Endothelial cell of umbilical vein (primary cell): Measurements from ENCODE around the gene PPP5C. TPM values are rescaled to one million over a fixed set of nuclear protein-coding genes. Genes with fewer than 3 reads are reported as not detected.

Experiments
- BruUV-seq: library from RNA; stranded (reverse); fragments of 400-500 nt; replicated peaks from 2 replicates; lab custom pipeline; 2021; lab: Mats Ljungman, UMichigan
- CTCF ChIA-PET: fragments of 300-600, 350-600 bp; sonication (Branson Sonifier 250); formaldehyde crosslinking; loops from one replicate; lab custom pipeline; 2021; ENCODE audit warnings: antibody characterized with exemption, inconsistent platforms; lab: Charles Lee
- POLR2A ChIA-PET: fragments of 300-600, 350-600 bp; sonication (Branson Sonifier 250); formaldehyde crosslinking; loops from one replicate; lab custom pipeline; 2021; ENCODE audit warnings: antibody characterized with exemption, inconsistent platforms; lab: Charles Lee
- DNase-seq: peaks from one replicate; pipeline ENCODE4 v3.0.0-alpha.2; 2011; ENCODE audit warnings: low read depth, low spot score
- FAIRE-seq: peaks from 2 replicates; lab custom pipeline; 2011; peaks lifted over from hg19 to GRCh38; lab: Jason Lieb, UNC
- H2AFZ ChIP-seq: 2 replicates; pipeline ENCODE4 v1.6.0; 2012; ENCODE audit warnings: low read depth, low read length, control low read depth, inconsistent platforms
- H3K27ac ChIP-seq: 2 replicates; pipeline ENCODE4 v1.5.1; 2011; ENCODE audit warnings: low read depth, mild to moderate bottlenecking, control low read depth, low read length, moderate library complexity; ENCODE audit not compliant: insufficient read depth
- H3K27me3 ChIP-seq, 2 experiments: 2 replicates each; pipeline versions ENCODE4 v1.6.0 to v1.6.1; 2011; ENCODE audit warnings: low read length in 2 of 2, mixed read lengths in 1 of 2; ENCODE audit not compliant: control insufficient read depth in 2 of 2, insufficient read depth in 2 of 2
- H3K36me3 ChIP-seq, 2 experiments: 2 replicates in 1 of 2; 3 replicates in 1 of 2; pipeline ENCODE4 v1.5.1; 2011; ENCODE audit warnings: low read length in 2 of 2, mild to moderate bottlenecking in 1 of 2, moderate library complexity in 1 of 2; ENCODE audit not compliant: control insufficient read depth in 2 of 2, insufficient read depth in 2 of 2; ENCODE audit errors: extremely low read depth in 1 of 2
- H3K4me1 ChIP-seq: 3 replicates; pipeline ENCODE4 v1.5.1; 2011; ENCODE audit warnings: mild to moderate bottlenecking, low read length; ENCODE audit not compliant: control insufficient read depth, insufficient read depth; ENCODE audit errors: extremely low read depth
- H3K4me2 ChIP-seq: 2 replicates; pipeline ENCODE4 v1.6.1; 2011; ENCODE audit warnings: low read length, control low read depth, mixed read lengths; ENCODE audit not compliant: insufficient read depth
- H3K4me3 ChIP-seq, 3 experiments: fragments of 200-600 bp in 1 of 3; sonication (generic), shearing (Covaris generic) in 1 of 3; replicated peaks in 1 of 3; 2 replicates each; pipeline ENCODE4 v1.5.1; 2011 to 2016; ENCODE audit warnings: control low read depth in 3 of 3, low read length in 3 of 3, mild to moderate bottlenecking in 2 of 3, inconsistent platforms in 1 of 3, low read depth in 1 of 3, moderate library complexity in 1 of 3; ENCODE audit not compliant: insufficient read depth in 1 of 3
- H3K79me2 ChIP-seq: 2 replicates; pipeline ENCODE4 v1.6.0; 2012; ENCODE audit warnings: low read length, inconsistent platforms; ENCODE audit not compliant: control insufficient read depth, insufficient read depth
- H3K9ac ChIP-seq: replicated peaks from 2 replicates; pipeline ENCODE3; 2011; ENCODE audit warnings: low read length, control low read depth; ENCODE audit not compliant: insufficient read depth; ENCODE audit errors: extremely low read depth
- H3K9me1 ChIP-seq: replicated peaks from 3 replicates; pipeline ENCODE4 v1.6.0; 2011; ENCODE audit warnings: mild to moderate bottlenecking, low read length; ENCODE audit not compliant: control insufficient read depth, insufficient read depth; ENCODE audit errors: extremely low read depth
- H3K9me3 ChIP-seq: replicated peaks from 2 replicates; pipeline ENCODE4 v1.5.1; 2012; ENCODE audit warnings: low read length, inconsistent platforms; ENCODE audit not compliant: control insufficient read depth, insufficient read depth
- H4K20me1 ChIP-seq: replicated peaks from 2 replicates; pipeline ENCODE3; 2011; ENCODE audit warnings: mild to moderate bottlenecking, low read length; ENCODE audit not compliant: control insufficient read depth, insufficient read depth; ENCODE audit errors: extremely low read depth
- EZH2 ChIP-seq: IDR thresholded peaks from 2 replicates; pipeline ENCODE4 v1.6.1; 2012; ENCODE audit warnings: borderline replicate concordance, low read depth, mild to moderate bottlenecking, moderate library complexity, low read length, inconsistent platforms; ENCODE audit not compliant: severe bottlenecking
- GATA2 ChIP-seq: IDR thresholded peaks from 2 replicates; pipeline ENCODE4 v1.7.0; 2011; ENCODE audit warnings: low read depth, mild to moderate bottlenecking, moderate library complexity, mixed read lengths, low read length; ENCODE audit not compliant: insufficient read length, insufficient read depth
- JUN ChIP-seq: IDR thresholded peaks from 2 replicates; pipeline ENCODE4 v1.6.1; 2011; ENCODE audit warnings: borderline replicate concordance, low read depth; ENCODE audit not compliant: insufficient read length, insufficient read depth
- MAX ChIP-seq: IDR thresholded peaks from 2 replicates; pipeline ENCODE4 v1.6.1; 2011; ENCODE audit not compliant: insufficient read depth, insufficient read length
- MYC ChIP-seq: IDR thresholded peaks from one replicate; pipeline ENCODE4 v1.6.1; 2011; ENCODE audit warnings: mild to moderate bottlenecking, low read depth, low read length
- POLR2AphosphoS5 ChIP-seq: IDR thresholded peaks from 2 replicates; pipeline ENCODE4 v1.6.1; 2012; ENCODE audit warnings: low read depth, mild to moderate bottlenecking, control low read depth, low read length, moderate library complexity; ENCODE audit not compliant: insufficient read depth
- dilution Hi-C: fragments of 300-500 bp; cut with MboI; formaldehyde crosslinking; loops from one replicate; pipeline ENCODE4 v1.15.0; 2019; ENCODE audit warnings: low sequenced_read_pairs; ENCODE audit not compliant: extremely low pct_ligation_motif_present
- intact Hi-C: fragments of 100-400 bp; cut with micrococcal nuclease; formaldehyde crosslinking; loops from one replicate; pipeline ENCODE4 v1.10.0; 2022
- polyA plus RNA-seq, 4 experiments: library from polyadenylated mRNA; depleted of rRNA in 3 of 4; stranded (reverse) in 3 of 4; unstranded in 1 of 4; fragments of >200 nt; gene quantifications; 2 replicates each; pipeline versions ENCODE4 v1.2.1 to v1.2.3, GENCODE V29; 2011 to 2012; ENCODE audit warnings: missing spikeins in 1 of 4
- total RNA-seq: library from RNA; stranded (reverse); gene quantifications from 2 replicates; pipeline ENCODE4 v1.2.3, GENCODE V29; 2021

The PPP5C gene
- total and polyA plus RNA-seq, 2 donors (not counting 3 experiments of a cell fraction or from before 2014, with no cell fraction given): 114 to 172 TPM

GRCh38 chr19:46411925-46412649 lies 65.2 kb downstream of the PPP5C start:
- H3K9me3 ChIP-seq: no peaks in the 10 kb centered on the region
- H3K4me2 ChIP-seq: no peak overlapping the region
- FAIRE-seq: no peak
- H3K4me3 ChIP-seq: no peak overlapping the region
- no peak overlapping the region for H3K27ac ChIP-seq
- BruUV-seq: no TSS peak
- intact Hi-C loops (no loop called here), dilution Hi-C loops (no loop called here)
- ChIA-PET CTCF (interaction anchor here (0.9 kb wide), 1 partner anchor 10 kb away, joined by 3 read pairs; no protein-coding TSS in a partner anchor), POLR2A (no interaction called here)
- H3K9me1 ChIP-seq: no peaks in the 10 kb centered on the region
- no peaks in the 10 kb centered on the region for H3K79me2 ChIP-seq
- H2AFZ ChIP-seq: no peak overlapping the region
- H3K4me1 ChIP-seq: no peaks in the 10 kb centered on the region
- H3K36me3 ChIP-seq: no peaks in the 10 kb centered on the region
- H3K27me3 ChIP-seq: peaks cover 23 to 45% of the 10 kb centered on the region in 2 experiments
- no peak for DNase-seq
- no peak for TF ChIP-seq JUN
- peak; percentile 76 for TF ChIP-seq EZH2
- H4K20me1 ChIP-seq: no peaks in the 10 kb centered on the region
- no peak overlapping the region for H3K9ac ChIP-seq

GRCh38 chr19:46412650-46413261 lies 65.9 kb downstream of the PPP5C start:
- Histone ChIP-seq H3K9ac (no peak overlapping the region), H3K9me3 (no peaks in the 10 kb centered on the region), H3K4me2 (peak overlapping the region; percentile 28), H3K27me3 (peaks cover 21 to 41% of the 10 kb centered on the region in 2 experiments), H2AFZ (no peak overlapping the region), H4K20me1 (no peaks in the 10 kb centered on the region), H3K36me3 (no peaks in the 10 kb centered on the region), H3K9me1 (no peaks in the 10 kb centered on the region), H3K79me2 (no peaks in the 10 kb centered on the region), H3K4me3 (peak overlapping the region in 1 of 3 experiments; percentile 2), H3K27ac (no peak overlapping the region), H3K4me1 (no peaks in the 10 kb centered on the region)
- DNase-seq (no peak), FAIRE-seq (no peak)
- POLR2A ChIA-PET: no interaction called here
- no peak for TF ChIP-seq POLR2AphosphoS5
- TF ChIP-seq MYC: no peak
- TF ChIP-seq GATA2: no peak
- peak; percentile 58 for TF ChIP-seq EZH2
- no peak for TF ChIP-seq MAX
- intact Hi-C loops (no loop called here), dilution Hi-C loops (no loop called here)
- CTCF ChIA-PET: no interaction called here
- no TSS peak for BruUV-seq
